IMR-90 (cell line): ENCODE data around the gene SLC7A6OS. TPM values are rescaled to one million over a fixed set of nuclear protein-coding genes. Genes with fewer than 3 reads are reported as not detected.

Experiments
- ATAC-seq: fragments of 200-7000 bp; cut with Tn5 transposase; 2 replicates; pipeline ENCODE4 v1.9.1; 2020; ENCODE audit warnings: low read depth, mild to moderate bottlenecking, moderate library complexity
- BruUV-seq: library from RNA; stranded (reverse); fragments of 400-500 nt; replicated peaks from 2 replicates; lab custom pipeline; 2021; lab: Mats Ljungman, UMichigan
- CTCF ChIA-PET: fragments of 300-600 bp; formaldehyde crosslinking; extraction: SDS; loops from one replicate; lab custom pipeline; 2021; ENCODE audit warnings: antibody characterized with exemption; lab: Yijun Ruan, JAX
- POLR2A ChIA-PET: fragments of 300-600 bp; sonication (Branson Sonifier 250); formaldehyde crosslinking; loops from one replicate; lab custom pipeline; 2022; ENCODE audit warnings: antibody characterized with exemption; ENCODE audit not compliant: unreplicated experiment; lab: Charles Lee
- DNase-seq: peaks from one replicate; pipeline ENCODE4 v3.0.0; 2013
- H2AFZ ChIP-seq: replicated peaks from 2 replicates; pipeline ENCODE3; 2013; ENCODE audit warnings: low read length, mild to moderate bottlenecking; ENCODE audit not compliant: poor library complexity
- H2AK5ac ChIP-seq: 2 replicates; pipeline ENCODE4 v1.6.1; 2013; ENCODE audit warnings: low read depth, low read length, inconsistent platforms
- H2AK9ac ChIP-seq: replicated peaks from 2 replicates; pipeline ENCODE3; 2013; ENCODE audit warnings: mild to moderate bottlenecking, low read depth, low read length, moderate library complexity; ENCODE audit not compliant: poor library complexity
- H2BK120ac ChIP-seq: 2 replicates; pipeline ENCODE4 v1.6.1; 2013; ENCODE audit warnings: low read depth, low read length, inconsistent platforms
- H2BK15ac ChIP-seq: 3 replicates; pipeline ENCODE4 v1.6.1; 2013; ENCODE audit warnings: low read depth, low read length, inconsistent platforms
- H2BK20ac ChIP-seq: 2 replicates; pipeline ENCODE4 v1.6.1; 2013; ENCODE audit warnings: low read depth, mild to moderate bottlenecking, inconsistent platforms, low read length, moderate library complexity
- H2BK5ac ChIP-seq: 2 replicates; pipeline ENCODE4 v1.6.1; 2013; ENCODE audit warnings: mild to moderate bottlenecking, low read depth, low read length, inconsistent platforms; ENCODE audit not compliant: poor library complexity, severe bottlenecking
- H3K14ac ChIP-seq: replicated peaks from 2 replicates; pipeline ENCODE4 v1.6.1; 2013; ENCODE audit warnings: low read depth, low read length, inconsistent platforms
- H3K18ac ChIP-seq: 2 replicates; pipeline ENCODE4 v1.6.1; 2013; ENCODE audit warnings: low read depth, low read length, control low read depth
- H3K23ac ChIP-seq: 2 replicates; pipeline ENCODE4 v1.6.1; 2013; ENCODE audit warnings: low read depth, low read length, inconsistent platforms
- H3K27ac ChIP-seq: 2 replicates; pipeline ENCODE4 v1.5.1; 2013; ENCODE audit warnings: mild to moderate bottlenecking, control low read depth, low read length; ENCODE audit not compliant: insufficient read depth
- H3K27me3 ChIP-seq: 2 replicates; pipeline ENCODE4 v1.6.1; 2013; ENCODE audit warnings: low read length; ENCODE audit not compliant: control insufficient read depth, insufficient read depth
- H3K36me3 ChIP-seq: 2 replicates; pipeline ENCODE4 v1.6.1; 2013; ENCODE audit warnings: low read length, mixed read lengths; ENCODE audit not compliant: control insufficient read depth, insufficient read depth
- H3K4ac ChIP-seq: 2 replicates; pipeline ENCODE4 v1.6.1; 2013; ENCODE audit warnings: low read depth, low read length, inconsistent platforms
- H3K4me1 ChIP-seq: 2 replicates; pipeline ENCODE4 v1.6.1; 2013; ENCODE audit warnings: low read length, mixed read lengths; ENCODE audit not compliant: control insufficient read depth, insufficient read depth
- H3K4me2 ChIP-seq: 2 replicates; pipeline ENCODE4 v1.6.1; 2013; ENCODE audit warnings: low read depth, mild to moderate bottlenecking, control low read depth, low read length, moderate library complexity
- H3K4me3 ChIP-seq: 2 replicates; pipeline ENCODE4 v1.5.1; 2013; ENCODE audit warnings: low read depth, mild to moderate bottlenecking, control low read depth, low read length, moderate library complexity; ENCODE audit not compliant: insufficient read depth
- H3K56ac ChIP-seq: 2 replicates; pipeline ENCODE4 v1.6.1; 2013; ENCODE audit warnings: low read length, inconsistent platforms; ENCODE audit not compliant: insufficient read depth; ENCODE audit errors: extremely low read depth
- H3K79me1 ChIP-seq, 2 experiments: 2 replicates each; pipeline ENCODE4 v1.6.1; 2013; ENCODE audit warnings: low read length in 2 of 2, inconsistent platforms in 1 of 2, low read depth in 1 of 2
- H3K9ac ChIP-seq: 2 replicates; pipeline ENCODE4 v1.6.1; 2013; ENCODE audit warnings: low read depth, low read length, control low read depth
- H3K9me1 ChIP-seq: 2 replicates; pipeline ENCODE4 v1.6.1; 2013; ENCODE audit warnings: low read length, inconsistent platforms; ENCODE audit not compliant: insufficient read depth
- H3K9me3 ChIP-seq: 2 replicates; pipeline ENCODE4 v1.6.1; 2013; ENCODE audit warnings: low read length; ENCODE audit not compliant: control insufficient read depth, insufficient read depth
- H4K20me1 ChIP-seq: 2 replicates; pipeline ENCODE4 v1.6.1; 2013; ENCODE audit warnings: low read length, inconsistent platforms; ENCODE audit not compliant: insufficient read depth
- H4K5ac ChIP-seq: 2 replicates; pipeline ENCODE4 v1.6.1; 2013; ENCODE audit warnings: mild to moderate bottlenecking, low read depth, low read length, control low read depth
- H4K8ac ChIP-seq, 2 experiments: 2 replicates each; pipeline ENCODE4 v1.6.1; 2013; ENCODE audit warnings: low read depth in 2 of 2, low read length in 2 of 2, control low read depth in 1 of 2, inconsistent platforms in 1 of 2
- H4K91ac ChIP-seq: 2 replicates; pipeline ENCODE4 v1.6.1; 2013; ENCODE audit warnings: low read depth, low read length, inconsistent platforms; ENCODE audit not compliant: insufficient read depth
- CHD1 ChIP-seq: IDR thresholded peaks from 2 replicates; pipeline ENCODE4 v1.6.1; 2012; ENCODE audit warnings: low read depth, low read length, improper control_type of control experiment
- FOS ChIP-seq: fragments of 150-350 bp; IDR thresholded peaks from 2 replicates; pipeline ENCODE4 v1.6.1; 2016; ENCODE audit warnings: low read depth, low read length
- MAFK ChIP-seq: IDR thresholded peaks from 2 replicates; pipeline ENCODE4 v1.6.1; 2012; ENCODE audit warnings: low read depth, low read length, improper control_type of control experiment
- MAZ ChIP-seq: IDR thresholded peaks from 2 replicates; pipeline ENCODE4 v1.6.1; 2012; ENCODE audit warnings: low read depth, mild to moderate bottlenecking, low read length, improper control_type of control experiment, moderate library complexity, borderline replicate concordance
- MXI1 ChIP-seq: IDR thresholded peaks from 2 replicates; pipeline ENCODE4 v1.6.1; 2012; ENCODE audit warnings: low read depth, mild to moderate bottlenecking, low read length, moderate library complexity, borderline replicate concordance
- POLR2A ChIP-seq: IDR thresholded peaks from 2 replicates; pipeline ENCODE4 v1.6.1; 2012; ENCODE audit warnings: mild to moderate bottlenecking, low read depth, low read length
- RAD21 ChIP-seq: IDR thresholded peaks from 2 replicates; pipeline ENCODE4 v1.6.1; 2012; ENCODE audit warnings: low read length, improper control_type of control experiment
- RCOR1 ChIP-seq: IDR thresholded peaks from 2 replicates; pipeline ENCODE4 v1.6.1; 2012; ENCODE audit warnings: mild to moderate bottlenecking, low read length, improper control_type of control experiment; ENCODE audit not compliant: insufficient replicate concordance
- RFX5 ChIP-seq: IDR thresholded peaks from 2 replicates; pipeline ENCODE4 v1.8.0; 2012; ENCODE audit warnings: low read depth, mild to moderate bottlenecking, low read length, moderate library complexity
- SMC3 ChIP-seq: fragments of 150-350 bp; IDR thresholded peaks from 2 replicates; pipeline ENCODE4 v1.6.1; 2016; ENCODE audit warnings: low read depth, mild to moderate bottlenecking, antibody characterized with exemption, low read length, moderate library complexity
- WGBS, 2 experiments: methylation state at CpG; one replicate each; pipeline versions ENCODE4 v1.1.5 to v1.1.7; 2013; ENCODE audit warnings: missing lambda C conversion rate in 2 of 2; ENCODE audit not compliant: insufficient read length in 1 of 2; ENCODE audit errors: extremely low coverage in 2 of 2; 5-methylcytosine and 5-hydroxymethylcytosine counted together
- dilution Hi-C: fragments of 300-500 bp; cut with HindIII; formaldehyde crosslinking; loops from one replicate; pipeline ENCODE4 v1.14.3; 2018; ENCODE audit warnings: low sequenced_read_pairs; ENCODE audit not compliant: unreplicated experiment
- in situ Hi-C: fragments of 300-500 bp; cut with MboI; formaldehyde crosslinking; loops from 3 replicates; pipeline ENCODE4 v1.14.3; 2019; ENCODE audit warnings: low sequenced_read_pairs, inconsistent platforms, mixed read lengths
- intact Hi-C: fragments of 100-400 bp; cut with micrococcal nuclease; formaldehyde crosslinking; loops from 2 replicates; pipeline ENCODE4 v1.10.0; 2022
- polyA plus RNA-seq, 3 experiments: library from polyadenylated mRNA; depleted of rRNA; stranded (reverse); fragments of >200 nt; gene quantifications; 2 replicates each; pipeline ENCODE4 v1.2.3, GENCODE V29; 2012; ENCODE audit warnings: low replicate concordance in 1 of 3
- total RNA-seq: library from RNA; depleted of rRNA; stranded (reverse); fragments of >200 nt; gene quantifications from 2 replicates; pipeline ENCODE4 v1.2.3, GENCODE V29; 2012
- TF ChIP-seq, protein P1 (sequence below): conservative IDR thresholded peaks from 2 replicates; pipeline ENCODE4 v1.5.1; 2012; ENCODE audit warnings: mild to moderate bottlenecking, low read depth, low read length, improper control_type of control experiment
- TF ChIP-seq, protein P2 (sequence below): fragments of 150-350 bp; IDR thresholded peaks from 2 replicates; pipeline ENCODE4 v1.6.1; 2017; ENCODE audit warnings: mild to moderate bottlenecking, antibody characterized with exemption, low read length, low read depth

SLC7A6OS gene
- total and polyA plus RNA-seq, 2 of the 4 experiments (the other 2 are of a cell fraction): 6.8 to 8.4 TPM

DNA sequence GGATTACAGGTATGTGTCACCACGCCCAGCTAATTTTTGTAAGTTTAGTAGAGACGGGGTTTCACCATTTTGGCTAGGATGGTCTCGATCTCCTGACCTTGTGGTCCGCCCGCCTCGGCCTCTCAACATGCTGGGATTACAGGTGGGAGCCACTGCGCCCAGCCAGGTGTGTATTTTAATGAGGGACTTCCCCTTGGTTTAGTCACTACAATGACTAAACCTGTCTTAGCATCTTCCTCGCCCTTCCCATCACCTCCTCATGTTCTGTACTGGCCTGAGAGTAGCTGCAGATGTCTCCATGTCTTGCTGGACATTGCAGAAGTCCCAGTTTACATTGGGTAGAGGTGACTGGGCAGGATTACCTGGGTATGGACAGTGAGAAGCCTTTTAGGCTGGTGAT lies 36.9 kb downstream of the SLC7A6OS start:
- ChIA-PET CTCF (no interaction called here), POLR2A (no interaction called here)
- Histone ChIP-seq H2BK5ac (no peak overlapping the region), H2AK9ac (no peak overlapping the region), H3K23ac (no peak overlapping the region), H4K5ac (no peak overlapping the region), H4K91ac (no peak overlapping the region), H3K4ac (no peak overlapping the region), H3K9me1 (peaks cover 17% of the 10 kb centered on the region; the same call in 1 of the 2 replicates), H3K9ac (no peak overlapping the region), H2BK120ac (no peak overlapping the region), H3K4me3 (no peak overlapping the region), H2BK20ac (no peak overlapping the region), H2BK15ac (no peak overlapping the region), H3K18ac (no peak overlapping the region), H3K56ac (no peak overlapping the region), H3K79me1 (peaks cover 24 to 72% of the 10 kb centered on the region in 2 experiments; a peak in 3 of 4 replicates), H2AFZ (no peak overlapping the region), H2AK5ac (no peak overlapping the region), H3K4me2 (no peak overlapping the region), H3K27ac (no peak overlapping the region), H3K27me3 (no peaks in the 10 kb centered on the region), H4K20me1 (peaks cover 66% of the 10 kb centered on the region), H3K9me3 (no peaks in the 10 kb centered on the region), H4K8ac (no peak overlapping the region), H3K4me1 (peaks cover 2% of the 10 kb centered on the region; the same call in 1 of the 2 replicates), H3K14ac (no peak overlapping the region), H3K36me3 (peaks cover 32% of the 10 kb centered on the region)
- WGBS, 2 experiments: 80% methylated on average over 1 of the region's 8 CpGs; no CpG with 5 or more reads in 1 of the 2 experiments
- in situ Hi-C loops: no loop called here
- TF ChIP-seq MXI1 (no peak), POLR2A (no peak), MAZ (no peak), RCOR1 (no peak), RFX5 (no peak), MAFK (no peak), CHD1 (no peak), SMC3 (no peak), FOS (no peak), RAD21 (no peak)
- TF ChIP-seq, protein P1, sequence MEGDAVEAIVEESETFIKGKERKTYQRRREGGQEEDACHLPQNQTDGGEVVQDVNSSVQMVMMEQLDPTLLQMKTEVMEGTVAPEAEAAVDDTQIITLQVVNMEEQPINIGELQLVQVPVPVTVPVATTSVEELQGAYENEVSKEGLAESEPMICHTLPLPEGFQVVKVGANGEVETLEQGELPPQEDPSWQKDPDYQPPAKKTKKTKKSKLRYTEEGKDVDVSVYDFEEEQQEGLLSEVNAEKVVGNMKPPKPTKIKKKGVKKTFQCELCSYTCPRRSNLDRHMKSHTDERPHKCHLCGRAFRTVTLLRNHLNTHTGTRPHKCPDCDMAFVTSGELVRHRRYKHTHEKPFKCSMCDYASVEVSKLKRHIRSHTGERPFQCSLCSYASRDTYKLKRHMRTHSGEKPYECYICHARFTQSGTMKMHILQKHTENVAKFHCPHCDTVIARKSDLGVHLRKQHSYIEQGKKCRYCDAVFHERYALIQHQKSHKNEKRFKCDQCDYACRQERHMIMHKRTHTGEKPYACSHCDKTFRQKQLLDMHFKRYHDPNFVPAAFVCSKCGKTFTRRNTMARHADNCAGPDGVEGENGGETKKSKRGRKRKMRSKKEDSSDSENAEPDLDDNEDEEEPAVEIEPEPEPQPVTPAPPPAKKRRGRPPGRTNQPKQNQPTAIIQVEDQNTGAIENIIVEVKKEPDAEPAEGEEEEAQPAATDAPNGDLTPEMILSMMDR: no peak
- TF ChIP-seq, protein P2, sequence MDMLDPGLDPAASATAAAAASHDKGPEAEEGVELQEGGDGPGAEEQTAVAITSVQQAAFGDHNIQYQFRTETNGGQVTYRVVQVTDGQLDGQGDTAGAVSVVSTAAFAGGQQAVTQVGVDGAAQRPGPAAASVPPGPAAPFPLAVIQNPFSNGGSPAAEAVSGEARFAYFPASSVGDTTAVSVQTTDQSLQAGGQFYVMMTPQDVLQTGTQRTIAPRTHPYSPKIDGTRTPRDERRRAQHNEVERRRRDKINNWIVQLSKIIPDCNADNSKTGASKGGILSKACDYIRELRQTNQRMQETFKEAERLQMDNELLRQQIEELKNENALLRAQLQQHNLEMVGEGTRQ: no peak
- DNase-seq: no peak
- ATAC-seq: no peak
- intact Hi-C loops: no loop called here
- BruUV-seq: no TSS peak
- dilution Hi-C loops: no loop called here
